AG04450 (cell line): ENCODE data around the gene RAF1. TPM values are rescaled to one million over a fixed set of nuclear protein-coding genes. Genes with fewer than 3 reads are reported as not detected.

Experiments
- CTCF ChIA-PET: fragments of 300-600, 350-600 bp; formaldehyde crosslinking; extraction: SDS; loops from one replicate; lab custom pipeline; 2022; ENCODE audit warnings: antibody characterized with exemption, inconsistent platforms; lab: Charles Lee
- POLR2A ChIA-PET: fragments of 350-600 bp; formaldehyde crosslinking; extraction: SDS; loops from one replicate; lab custom pipeline; 2021; ENCODE audit warnings: antibody characterized with exemption, inconsistent platforms; lab: Yijun Ruan, JAX
- DNase-seq: peaks from one replicate; pipeline ENCODE4 v3.0.0-alpha.2; 2011; ENCODE audit warnings: low read depth, low spot score
- H3K27ac ChIP-seq: one replicate; pipeline ENCODE4 v1.5.1; 2012; ENCODE audit warnings: low read depth, low read length, control low read depth
- H3K27me3 ChIP-seq: one replicate; pipeline ENCODE4 v1.6.0; 2012; ENCODE audit warnings: low read length; ENCODE audit not compliant: control insufficient read depth, insufficient read depth
- H3K4me3 ChIP-seq: 2 replicates; pipeline ENCODE4 v1.5.1; 2011; ENCODE audit warnings: mild to moderate bottlenecking, low read depth, low read length, control low read depth
- H3K9me3 ChIP-seq: 2 replicates; pipeline ENCODE4 v1.5.1; 2012; ENCODE audit warnings: low read length; ENCODE audit not compliant: control insufficient read depth, insufficient read depth
- CTCF ChIP-seq: IDR thresholded peaks from 2 replicates; pipeline ENCODE4 v1.5.1; 2011; ENCODE audit warnings: low read depth, low read length, control low read depth, inconsistent platforms
- polyA plus RNA-seq: library from polyadenylated mRNA; depleted of rRNA; stranded (reverse); fragments of >200 nt; gene quantifications from 2 replicates; pipeline ENCODE4 v1.2.3, GENCODE V29; 2011

Gene RAF1
- polyA plus RNA-seq, 1 experiment = 140 TPM

- Histone ChIP-seq H3K9me3 (no peaks in the 10 kb centered on the region), H3K27ac (no peak overlapping the region), H3K27me3 (no peaks in the 10 kb centered on the region), H3K4me3 (no peak overlapping the region)
- ChIA-PET POLR2A (no interaction called here), CTCF (interaction anchor here (0.6 kb wide), 1 partner anchor 135 kb away, joined by 5 read pairs; no protein-coding TSS in a partner anchor)
- TF ChIP-seq CTCF = no peak
- no peak for DNase-seq
Observed at GRCh38 chr3:12613250-12613649, 50.7 kb downstream of the RAF1 start.

- no peaks in the 10 kb centered on the region for H3K9me3 ChIP-seq
- DNase-seq = no peak
- H3K27me3 ChIP-seq = no peaks in the 10 kb centered on the region
- no peak overlapping the region for H3K27ac ChIP-seq
- H3K4me3 ChIP-seq = no peak overlapping the region
- POLR2A ChIA-PET = no interaction called here
- no peak for TF ChIP-seq CTCF
- CTCF ChIA-PET = no interaction called here
Observed at GRCh38 chr3:12612514-12613226, 51.2 kb downstream of the RAF1 start.

GRCh38 chr3:12611117-12611516 lies 52.8 kb downstream of the RAF1 start:
- H3K27me3 ChIP-seq = no peaks in the 10 kb centered on the region
- DNase-seq = no peak
- CTCF ChIA-PET = no interaction called here
- POLR2A ChIA-PET = no interaction called here
- H3K27ac ChIP-seq = no peak overlapping the region
- TF ChIP-seq CTCF = no peak
- no peak overlapping the region for H3K4me3 ChIP-seq
- no peaks in the 10 kb centered on the region for H3K9me3 ChIP-seq

DNA sequence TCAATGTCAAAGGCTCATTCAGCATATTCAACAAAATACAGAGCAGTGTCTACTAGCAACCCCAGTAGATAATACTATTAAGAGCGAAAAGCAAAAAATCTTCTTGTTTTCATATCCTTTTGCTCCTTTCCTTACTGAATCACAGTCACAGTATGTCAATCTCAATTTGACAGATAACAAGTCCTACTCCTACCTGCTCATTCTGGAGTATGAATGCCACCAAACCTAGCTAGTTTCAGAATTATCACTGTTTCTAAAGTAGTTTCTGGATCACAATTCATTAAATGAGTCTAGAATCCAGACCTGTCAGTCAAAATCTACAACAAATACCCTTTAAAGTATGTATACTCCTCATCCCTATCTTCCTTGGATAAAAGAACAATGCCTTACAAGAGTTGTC lies 55.5 kb downstream of the RAF1 start:
- DNase-seq = no peak
- no peaks in the 10 kb centered on the region for H3K9me3 ChIP-seq
- CTCF ChIA-PET = interaction anchor here (0.6 to 2.6 kb wide), 4 partner anchors 8 to 473 kb away, joined by 3 to 13 read pairs (median 3); no protein-coding TSS in a partner anchor
- POLR2A ChIA-PET = interaction anchor here (1.1 kb wide), 1 partner anchor 56 kb away, joined by 4 read pairs; the partner anchor contains the start of gene RAF1
- H3K4me3 ChIP-seq = no peak overlapping the region
- no peak for TF ChIP-seq CTCF
- no peaks in the 10 kb centered on the region for H3K27me3 ChIP-seq
- H3K27ac ChIP-seq = peak overlapping the region; percentile 47

GRCh38 chr3:12603969-12604368 lies 59.9 kb downstream of the RAF1 start:
- Histone ChIP-seq H3K9me3 (no peaks in the 10 kb centered on the region), H3K27ac (no peak overlapping the region), H3K4me3 (no peak overlapping the region), H3K27me3 (no peaks in the 10 kb centered on the region)
- no peak for DNase-seq
- no peak for TF ChIP-seq CTCF
- ChIA-PET CTCF (no interaction called here), POLR2A (no interaction called here)
